Stimulated activated CD8-positive, alpha-beta memory T cell treated with anti-CD3 and anti-CD28 coated beads, Interleukin-2, amount 100 ng/mL, for 48 hours (primary cell): Measurements from ENCODE around the gene RBM43.
"Not testable (repeated sequence)": the region's sequence is repeated elsewhere in the genome, so short reads cannot be mapped to it uniquely, and the experiment has no call there.

Experiments used
- DNase-seq, 2 donors: peaks; one replicate each; pipeline ENCODE4 v3.0.0-alpha.2; 2020; ENCODE audit warnings: low read depth in 2 of 2

RBM43 gene

DNA sequence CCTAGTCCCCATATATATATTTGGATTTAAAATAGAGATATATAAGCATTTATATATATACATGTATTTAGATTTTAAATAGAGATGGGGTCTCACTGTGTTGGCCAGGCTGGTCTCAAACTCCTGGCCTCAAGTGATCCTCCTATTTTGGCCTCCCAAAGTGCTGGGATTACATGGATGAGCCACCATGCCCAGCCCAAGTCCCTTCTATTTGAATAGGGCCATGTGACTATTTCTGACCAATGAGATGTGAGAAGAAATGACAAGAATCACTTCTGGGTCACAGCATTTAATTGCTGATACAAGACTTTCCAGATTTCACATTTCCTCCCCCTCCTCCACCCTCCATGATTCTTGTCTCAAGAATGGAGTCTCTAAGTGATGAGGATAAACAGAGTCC is 6.4 kb upstream of the RBM43 start:
- DNase-seq = no peak

DNA sequence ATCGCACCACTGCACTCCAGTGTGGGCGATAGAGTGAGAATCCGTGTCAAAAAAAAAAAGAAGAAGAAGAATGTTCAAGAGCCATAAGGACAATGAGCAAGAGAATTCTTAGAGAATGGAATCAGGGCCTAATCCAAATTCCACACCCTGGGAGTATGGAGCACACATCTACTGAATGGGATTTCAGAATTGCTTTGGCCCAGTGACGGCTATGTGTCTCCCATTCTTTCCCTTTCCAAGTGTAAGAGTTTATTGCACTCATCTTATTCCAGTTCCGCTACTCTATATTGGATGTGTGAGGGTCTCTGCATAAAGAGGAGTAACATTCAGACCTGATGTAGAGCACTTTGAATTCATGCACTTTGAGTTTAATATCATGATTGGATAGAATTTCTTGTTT is 5.9 kb upstream of the RBM43 start:
- no peak for DNase-seq

DNA sequence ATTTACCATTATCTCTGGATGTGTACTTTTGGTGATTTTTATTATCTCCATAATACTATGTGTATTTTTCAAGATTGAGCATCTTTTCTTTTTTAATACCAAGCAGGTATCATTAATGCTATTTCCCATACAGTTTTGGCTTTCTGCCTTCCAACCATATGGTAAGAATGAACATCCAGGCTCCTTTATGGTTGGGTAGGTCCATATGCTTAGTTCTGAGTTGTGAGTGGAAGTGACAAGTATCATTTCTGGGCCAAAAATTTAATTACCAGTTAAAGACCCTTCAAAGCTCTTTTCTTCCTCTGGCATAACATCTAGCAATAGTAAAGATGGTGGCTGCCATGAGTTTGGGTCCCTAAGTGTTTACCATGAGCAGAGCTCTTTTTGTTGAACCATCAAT is 4.3 kb upstream of the RBM43 start:
- no peak for DNase-seq

DNA sequence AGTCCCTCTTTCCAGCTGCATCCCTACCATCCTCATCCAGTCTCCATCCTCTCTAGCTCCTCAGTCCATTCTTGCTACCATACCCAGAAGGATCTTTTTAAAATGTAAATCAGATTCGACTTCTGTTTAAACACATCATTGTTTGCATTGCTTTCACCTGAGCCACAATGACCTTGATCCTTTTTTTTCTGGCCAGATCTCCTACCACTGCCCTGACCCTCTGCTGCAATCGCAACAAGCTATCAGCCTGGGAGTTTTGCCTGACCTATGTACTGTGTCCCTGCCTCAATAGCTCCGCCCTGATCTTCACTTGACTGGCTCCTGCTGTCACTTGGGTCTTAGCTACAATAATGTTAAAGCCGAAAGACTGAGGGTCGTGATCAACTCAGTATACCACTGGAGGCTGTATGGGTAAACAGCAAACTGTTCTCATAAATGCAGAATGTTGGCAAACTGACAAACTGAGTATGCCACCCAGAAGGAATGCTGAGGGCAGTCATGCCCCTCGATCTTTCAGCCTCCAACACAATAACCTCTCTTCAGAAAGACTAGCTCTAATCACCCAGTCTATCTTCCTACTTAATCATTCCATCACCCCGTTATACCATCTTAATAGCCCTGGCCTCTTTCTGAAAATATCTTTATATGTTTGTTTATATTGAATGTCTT is 2.6 kb upstream of the RBM43 start:
- DNase-seq = no peak

DNA sequence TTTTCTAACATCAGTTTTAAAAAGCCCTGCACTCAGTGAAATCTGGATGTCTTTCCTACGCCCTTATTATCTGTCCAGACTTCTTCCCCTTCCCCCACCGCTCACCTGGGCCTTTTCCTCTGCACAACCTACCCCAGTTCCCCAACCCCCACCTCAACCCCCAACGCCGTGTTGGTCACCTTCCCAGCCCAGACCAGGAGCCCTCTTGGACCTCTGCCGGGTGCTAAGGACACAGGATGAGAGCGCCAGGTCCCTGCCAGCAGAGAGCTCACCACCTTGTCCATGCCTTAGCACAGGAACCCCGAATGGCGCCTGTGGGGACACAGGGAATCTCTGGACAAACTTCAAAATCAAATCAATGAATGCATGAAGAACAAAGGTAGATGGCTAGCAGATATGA is 966 bp upstream of the RBM43 start:
- DNase-seq = no peak

DNA sequence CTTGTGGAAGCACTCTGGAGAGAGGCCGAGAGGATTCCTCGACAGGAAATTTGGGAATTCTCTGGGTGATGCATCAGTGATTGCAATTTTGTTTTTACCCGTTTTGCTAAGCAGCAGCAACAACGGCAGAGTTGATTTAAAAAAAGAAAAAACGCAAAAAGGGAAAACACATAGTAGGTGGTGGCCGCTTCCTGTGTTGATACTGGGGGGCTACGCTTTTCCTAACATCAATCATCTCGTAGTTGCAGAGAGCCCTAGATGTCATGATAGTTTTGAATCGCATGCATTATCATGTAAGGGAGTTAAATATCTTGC is 271 bp upstream of the RBM43 start:
- DNase-seq = no peak

DNA sequence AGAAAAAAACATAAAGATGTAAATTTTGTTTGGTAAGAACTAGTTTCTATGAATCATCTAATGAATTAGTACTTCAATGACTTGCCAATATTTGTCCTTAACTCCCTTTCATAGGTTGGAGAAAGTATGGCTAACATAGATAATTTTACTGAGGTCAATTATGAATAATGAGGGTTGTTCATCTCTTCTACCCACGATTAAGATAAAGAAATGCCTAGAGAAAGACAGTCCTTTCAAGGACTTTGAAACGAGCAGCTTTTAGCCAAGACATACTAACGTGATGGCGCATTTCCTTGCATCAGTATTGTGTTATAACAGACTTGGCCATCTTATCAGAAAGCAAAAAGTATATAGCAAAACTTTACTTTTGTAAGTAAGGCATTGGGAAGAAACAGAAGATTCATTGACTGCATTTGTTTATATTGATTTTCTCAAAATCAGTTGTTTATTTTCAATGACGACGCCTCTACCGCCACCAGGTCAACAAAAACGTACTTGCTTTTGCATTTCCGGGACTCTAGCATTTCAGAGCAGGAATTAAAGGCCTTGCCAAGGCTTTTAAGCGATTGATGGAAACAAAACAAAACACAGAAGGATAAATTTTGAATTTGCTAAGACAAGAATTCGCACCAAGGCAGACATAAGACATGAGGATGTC is 961 bp downstream of the RBM43 start:
- DNase-seq = no peak

DNA sequence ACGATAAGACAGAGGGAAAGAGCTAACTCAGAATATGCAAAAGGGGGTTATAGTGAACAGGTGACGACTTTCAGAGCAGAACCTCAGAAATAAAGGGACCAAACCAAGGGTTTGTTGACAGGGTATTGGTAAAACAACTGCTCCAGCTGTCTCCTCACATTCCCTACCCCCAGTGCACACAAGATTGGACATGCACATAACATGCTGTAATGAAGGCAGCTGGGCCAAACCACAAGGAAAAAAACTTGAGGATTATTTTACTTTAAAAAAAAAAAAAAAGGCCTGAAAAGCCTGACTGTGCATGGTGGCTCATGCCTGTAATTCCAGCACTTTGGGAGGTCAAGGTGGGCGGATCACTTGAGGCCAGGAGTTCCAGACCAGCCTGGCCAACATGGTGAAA is 3.5 kb downstream of the RBM43 start:
- DNase-seq = no peak

DNA sequence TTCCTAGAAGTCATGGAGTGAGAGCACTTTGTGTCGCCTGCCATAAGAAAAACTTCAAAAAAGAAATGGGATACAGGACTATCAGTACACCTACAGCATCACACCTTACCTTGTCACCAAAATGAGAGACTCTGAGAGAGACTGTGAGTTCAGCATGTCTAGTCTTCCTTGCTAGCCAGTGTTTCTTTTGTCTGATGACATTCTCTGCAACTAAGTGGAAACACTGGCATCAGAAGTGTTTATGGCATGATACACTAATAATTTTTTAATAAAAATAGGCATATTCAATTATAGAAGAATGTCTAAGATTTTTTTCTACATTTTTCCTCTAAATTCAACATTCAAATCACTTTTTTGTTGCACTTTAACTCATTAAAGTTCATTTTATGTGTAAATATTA is 9.0 kb downstream of the RBM43 start:
- DNase-seq = no peak

DNA sequence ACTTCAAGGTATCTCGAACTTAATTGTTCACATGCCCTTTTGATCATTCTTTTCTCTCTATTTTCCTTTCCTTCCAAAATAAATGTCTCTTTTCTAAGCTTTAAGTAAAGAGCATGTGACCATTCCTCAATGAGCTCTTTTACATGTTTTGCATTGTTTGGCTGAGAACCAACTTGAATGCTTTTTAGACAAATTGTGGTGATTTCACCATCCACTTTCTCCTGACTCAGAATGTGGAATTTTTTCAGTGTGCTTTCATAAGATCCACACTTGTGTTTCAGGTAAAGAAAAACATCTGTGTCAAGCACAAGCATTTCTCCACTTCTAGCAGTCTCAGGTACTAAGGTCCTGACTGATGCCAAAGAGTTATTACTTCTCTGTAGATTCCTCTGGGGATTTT is 10.7 kb downstream of the RBM43 start:
- no peak for DNase-seq

DNA sequence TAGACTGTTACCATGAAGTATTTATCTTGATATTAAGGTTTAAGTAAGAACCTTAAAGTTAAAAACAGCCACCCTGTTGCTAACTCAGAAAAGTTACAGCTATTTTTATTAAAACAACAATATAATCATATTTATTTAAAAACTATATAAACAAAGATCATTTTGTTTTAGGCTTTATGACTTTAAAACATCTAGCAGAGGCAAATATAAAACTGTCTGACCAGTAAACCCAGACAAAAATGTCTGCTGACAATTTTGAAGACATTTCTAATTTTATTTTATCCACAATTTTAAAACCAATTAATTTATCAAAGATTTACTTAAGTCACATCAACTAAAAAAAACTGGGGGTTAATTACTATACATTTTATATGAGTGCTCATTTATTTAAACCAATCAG is 14.2 kb downstream of the RBM43 start:
- no peak for DNase-seq

DNA sequence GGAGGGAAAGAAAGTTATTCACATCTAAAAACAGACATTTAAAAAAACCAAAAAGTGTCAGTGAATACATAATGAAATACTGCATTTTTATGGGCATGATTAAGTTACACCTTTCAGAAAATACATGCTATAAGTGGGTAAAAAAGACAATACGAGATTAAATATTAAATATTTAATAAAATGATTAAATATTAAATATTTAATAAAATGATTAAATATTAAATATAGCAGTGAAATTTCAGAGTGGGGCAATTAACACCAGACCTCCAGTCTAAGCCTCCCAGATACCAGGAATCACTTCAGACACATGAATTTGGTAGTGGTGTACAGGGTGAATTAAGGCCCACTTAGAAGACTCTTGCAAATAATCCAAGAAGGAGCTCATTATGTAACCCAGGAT is 15.5 kb downstream of the RBM43 start:
- no peak for DNase-seq

DNA sequence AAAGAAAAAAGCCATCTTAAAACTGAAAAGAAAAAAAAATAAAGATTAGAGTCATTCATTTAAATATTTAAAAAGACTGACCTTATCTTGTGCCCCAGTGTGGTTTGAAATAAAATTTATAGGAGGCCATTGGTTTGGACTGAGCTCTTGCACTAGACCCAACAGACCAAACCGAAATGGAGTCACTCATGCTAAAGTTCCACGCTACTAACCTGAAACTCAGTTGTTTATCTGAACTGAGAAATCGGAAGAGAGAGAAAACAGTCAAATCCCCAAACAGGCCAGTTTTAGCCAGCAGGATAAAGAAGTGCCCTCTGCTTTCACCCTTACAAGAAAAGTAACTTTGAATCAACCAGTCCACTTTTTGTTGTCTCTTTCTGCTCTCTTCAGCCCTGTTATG is 18.2 kb downstream of the RBM43 start:
- DNase-seq = no peak

DNA sequence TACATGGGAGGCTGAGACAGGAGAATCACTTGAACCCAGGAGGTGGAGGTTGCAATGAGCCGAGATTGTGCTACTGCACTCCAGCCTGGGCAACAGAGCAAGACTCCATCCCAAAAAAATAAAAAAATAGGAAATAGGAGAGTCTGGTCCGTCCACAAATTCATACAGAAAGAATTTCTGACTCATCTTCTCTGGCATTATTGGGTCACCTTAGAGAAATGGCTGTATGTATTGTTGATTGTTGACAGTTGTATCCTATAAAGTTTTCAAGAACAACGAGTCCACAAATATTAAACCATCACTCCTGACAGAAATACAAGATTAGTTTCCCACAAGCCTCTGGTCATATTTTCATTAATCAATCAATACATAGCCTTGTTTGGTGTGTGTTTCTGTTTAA is 20.4 kb downstream of the RBM43 start:
- no peak for DNase-seq

DNA sequence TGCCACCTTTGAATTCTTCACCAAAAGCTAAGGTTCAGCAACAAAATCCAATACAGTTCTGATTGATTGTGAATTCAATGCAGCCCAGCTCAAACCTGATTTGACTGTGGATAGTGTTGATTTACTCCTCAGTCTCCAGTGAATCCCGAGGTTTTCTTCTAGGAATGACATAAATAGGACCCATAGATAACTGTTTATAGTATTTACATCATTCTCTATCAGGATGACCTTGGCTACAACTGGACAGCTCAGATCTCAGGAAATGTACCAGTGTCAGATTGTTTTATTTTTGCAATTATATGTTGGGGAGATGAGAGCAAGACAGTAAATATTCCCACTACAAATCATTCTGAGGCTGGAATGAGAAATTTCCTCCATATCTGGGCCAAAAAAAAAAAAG is 21.2 kb downstream of the RBM43 start:
- no peak for DNase-seq

DNA sequence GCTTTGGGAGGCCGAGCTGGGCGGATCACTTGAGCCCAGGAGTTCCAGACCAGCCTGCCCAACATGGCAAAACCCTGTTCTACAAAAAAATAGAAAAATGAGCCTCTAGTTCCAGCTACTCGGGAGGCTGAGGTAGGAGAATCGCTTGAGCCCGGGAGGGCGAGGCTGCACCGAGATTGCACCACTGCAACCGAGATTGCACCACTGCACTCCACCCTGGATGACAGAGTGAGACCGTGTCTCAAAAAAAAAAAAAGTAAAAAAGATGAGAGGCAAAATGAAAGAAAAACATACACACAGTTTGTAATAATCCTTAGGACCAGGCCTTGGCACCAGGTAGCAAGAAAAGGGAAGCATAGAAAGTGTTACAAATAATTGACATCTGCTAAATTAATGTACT is 22.0 kb downstream of the RBM43 start:
- no peak for DNase-seq

DNA sequence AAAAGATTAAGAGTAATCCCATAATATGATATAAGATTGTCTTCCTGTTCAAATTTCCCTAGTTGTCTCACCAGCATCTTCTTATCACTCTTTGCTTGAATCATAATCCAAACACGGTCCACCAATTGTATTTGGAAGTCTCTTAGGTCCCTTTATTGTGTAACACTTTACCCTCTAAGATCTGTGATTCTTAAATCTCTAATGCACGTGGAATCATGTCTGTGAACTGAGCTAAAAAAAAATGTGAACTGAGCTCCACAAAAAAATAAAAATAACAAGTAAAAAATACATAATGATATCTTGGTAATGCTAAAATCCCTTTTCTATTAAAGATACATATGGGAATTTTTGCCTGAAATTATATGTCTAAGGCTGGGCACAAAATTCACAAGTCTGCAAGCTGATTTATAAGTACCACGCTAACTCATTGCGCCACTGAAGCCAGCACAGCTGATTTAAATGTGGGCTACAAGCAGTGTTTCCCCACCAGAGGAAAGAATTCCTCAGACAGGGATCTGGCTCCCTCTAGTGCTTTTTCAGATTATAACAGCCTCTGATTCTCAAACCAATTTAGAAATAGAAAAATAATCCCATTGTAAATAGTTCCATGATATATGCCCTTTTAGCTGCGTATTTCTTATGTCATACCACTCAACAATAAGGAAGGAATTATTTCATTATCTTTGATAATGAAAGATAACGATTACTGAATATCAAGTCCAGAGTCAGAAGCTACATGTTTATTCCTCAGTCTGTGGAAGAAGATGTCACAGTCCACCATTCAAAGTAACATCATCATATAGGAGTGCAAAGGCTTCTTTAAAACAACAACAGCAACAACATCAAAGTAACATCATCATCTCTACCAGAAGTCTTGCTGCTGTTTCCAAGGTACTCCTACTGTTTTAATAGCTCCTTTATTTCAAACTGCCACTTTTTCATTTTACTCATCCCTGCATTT is 22.9 kb downstream of the RBM43 start:
- no peak for DNase-seq

DNA sequence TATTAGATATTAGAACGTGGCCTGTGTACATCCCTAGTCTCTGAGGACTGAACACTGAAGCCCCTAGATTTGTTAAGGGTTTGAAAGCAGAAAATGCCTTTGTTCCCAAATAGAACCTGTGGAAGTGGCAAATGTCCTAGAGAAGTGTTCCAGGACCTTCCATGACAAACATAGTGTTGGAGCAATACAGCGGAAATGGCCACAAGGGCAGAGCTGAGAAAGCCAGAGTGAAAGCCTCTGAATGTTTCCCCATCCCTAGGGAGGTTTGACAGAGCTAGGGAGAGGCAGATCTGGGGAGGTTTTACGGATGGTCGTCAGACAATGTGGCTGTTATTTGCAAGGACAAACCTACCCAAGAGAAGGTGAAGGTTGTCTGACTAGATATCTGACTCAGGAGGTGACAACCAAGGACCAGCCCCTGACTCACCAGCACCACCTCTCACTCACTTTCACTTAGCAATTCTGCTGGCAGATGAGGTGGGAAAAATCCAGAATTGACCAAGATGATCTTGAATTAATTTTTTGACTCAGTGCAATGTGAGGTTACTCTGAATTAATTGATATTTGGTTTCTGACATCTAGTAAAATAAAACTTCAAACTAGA is 24.1 kb downstream of the RBM43 start:
- DNase-seq = no peak

DNA sequence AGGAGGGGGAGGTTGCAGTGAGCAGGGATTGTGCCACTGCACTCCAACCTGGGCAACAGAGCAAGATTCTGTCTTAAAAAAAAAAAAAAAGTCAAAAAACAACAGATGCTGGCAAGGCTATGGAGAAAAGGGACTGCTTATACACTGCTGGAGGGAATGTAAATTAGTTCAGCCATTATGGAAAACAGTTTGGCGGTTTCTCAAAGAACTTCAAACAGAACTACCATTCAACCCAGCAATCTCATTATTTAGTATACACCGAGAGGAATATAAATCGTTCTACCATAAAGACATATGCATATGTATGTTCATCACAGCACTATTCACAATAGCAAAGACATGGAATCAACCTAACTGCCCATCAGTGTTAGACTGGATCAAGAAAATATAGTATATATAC is 27.9 kb downstream of the RBM43 start:
- not testable (repeated sequence) for DNase-seq

DNA sequence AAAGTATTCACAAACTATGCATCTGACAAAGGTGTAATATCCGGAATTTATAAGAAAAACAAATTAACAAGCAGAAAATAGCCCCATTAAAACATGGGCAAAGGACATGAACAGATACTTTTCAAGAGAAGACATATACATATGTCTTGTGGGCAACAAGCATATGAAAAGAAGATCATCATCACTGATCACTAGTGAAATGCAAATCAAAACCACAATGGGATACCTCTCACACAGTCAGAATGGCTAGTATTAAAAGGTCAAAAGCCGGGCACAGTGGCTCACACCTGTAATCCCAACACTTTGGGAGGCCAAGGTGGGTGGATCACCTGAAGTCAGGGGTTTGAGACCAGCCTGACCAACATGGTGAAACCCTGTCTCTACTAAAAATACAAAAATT is 28.4 kb downstream of the RBM43 start:
- DNase-seq = not testable (repeated sequence)

DNA sequence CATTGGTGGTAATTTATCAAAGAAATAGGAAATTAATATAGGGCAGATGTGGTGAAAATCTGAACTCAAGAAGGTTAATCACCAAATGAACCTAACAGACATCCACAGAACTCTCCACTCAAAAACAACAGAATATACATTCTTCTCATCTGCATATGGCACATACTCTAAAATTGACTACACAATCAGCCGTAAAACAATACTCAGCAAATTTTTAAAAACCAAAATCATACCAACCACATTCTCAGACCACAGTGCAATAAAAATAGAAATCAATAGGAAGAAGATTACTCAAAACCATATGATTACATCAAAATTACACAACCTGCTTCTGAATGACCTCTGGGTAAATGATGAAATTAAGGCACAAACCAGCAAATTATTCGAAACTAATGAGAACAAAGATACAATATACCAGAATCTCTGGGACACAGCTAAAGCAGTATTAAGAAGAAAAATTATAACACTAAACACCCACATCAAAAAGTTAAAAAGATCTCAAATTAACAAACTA is 31.0 kb downstream of the RBM43 start:
- DNase-seq = no peak

DNA sequence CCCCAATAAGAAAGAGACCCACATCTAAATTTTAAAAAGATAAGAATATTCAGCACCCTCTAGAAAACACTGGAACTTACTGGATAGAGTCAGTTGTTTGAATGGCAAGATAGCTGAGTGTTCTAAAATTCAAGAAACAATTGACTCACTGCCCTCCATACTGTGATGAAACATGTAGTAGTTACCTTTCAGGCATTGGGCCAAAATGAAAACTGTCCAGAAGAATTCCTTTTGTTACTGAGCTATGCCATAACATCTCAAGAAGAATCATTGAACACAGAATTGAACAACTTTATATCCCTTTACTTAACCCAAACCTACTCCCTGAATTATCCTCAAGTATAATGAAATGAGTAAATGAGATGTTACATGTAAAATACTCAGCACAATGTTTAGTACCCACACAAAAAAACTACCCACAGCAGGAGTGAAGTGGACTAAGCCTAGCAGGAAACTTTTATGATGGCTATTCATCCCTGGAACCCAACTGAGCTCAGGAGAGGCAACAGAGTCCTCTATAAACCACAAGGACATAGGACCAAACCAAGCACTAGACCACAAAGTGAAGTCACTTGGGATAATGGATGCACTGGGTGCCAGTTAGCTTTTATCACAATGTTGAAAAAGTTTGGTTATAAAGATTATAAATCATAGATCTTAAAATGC is 32.7 kb downstream of the RBM43 start:
- no peak for DNase-seq
